Activated T-helper 1 cell treated with anti-CD3 and anti-CD28 coated beads, Interleukin-12 subunit alpha, Interleukin-12 subunit beta, Interleukin-2, Interleukin-4 antibody, amounts not matched to agents 30 ng/mL and 10 ng/mL and 1 ng/mL, durations not matched to agents 14 hours and 24 hours and 36 hours (primary cell): ENCODE results near the gene CHD5. TPM values are rescaled to one million over a fixed set of nuclear protein-coding genes. Genes with fewer than 3 reads are reported as not detected.

ENCODE experiments used
- DNase-seq: peaks from one replicate; pipeline ENCODE4 v3.0.0; 2021; ENCODE audit warnings: low spot score
- H3K27ac Mint-ChIP-seq: one replicate; pipeline ENCODE4 v1.8.0; 2021; ENCODE audit warnings: mild to moderate bottlenecking, mixed read lengths
- H3K27me3 Mint-ChIP-seq: one replicate; pipeline ENCODE4 v1.8.0; 2022; ENCODE audit warnings: mild to moderate bottlenecking, moderate library complexity, mixed read lengths; ENCODE audit not compliant: insufficient read depth
- H3K36me3 Mint-ChIP-seq: one replicate; pipeline ENCODE4 v1.8.0; 2021; ENCODE audit warnings: low read depth, mixed read lengths
- H3K4me1 Mint-ChIP-seq: one replicate; pipeline ENCODE4 v1.8.0; 2021; ENCODE audit warnings: low read depth, mixed read lengths
- H3K4me3 Mint-ChIP-seq: one replicate; pipeline ENCODE4 v1.8.0; 2021; ENCODE audit warnings: mild to moderate bottlenecking, moderate library complexity, mixed read lengths
- H3K9me3 Mint-ChIP-seq: one replicate; pipeline ENCODE4 v1.8.0; 2021; ENCODE audit warnings: mixed read lengths
- intact Hi-C: fragments of 100-400 bp; cut with micrococcal nuclease; formaldehyde crosslinking; loops from one replicate; pipeline ENCODE4 v1.15.1; 2024
- total RNA-seq: library from RNA; stranded (reverse); gene quantifications from 2 replicates; pipeline ENCODE4 v1.2.3, GENCODE V29; 2022

The CHD5 gene
- total RNA-seq, 1 donor from 2014 or later = 0.62 TPM

DNA sequence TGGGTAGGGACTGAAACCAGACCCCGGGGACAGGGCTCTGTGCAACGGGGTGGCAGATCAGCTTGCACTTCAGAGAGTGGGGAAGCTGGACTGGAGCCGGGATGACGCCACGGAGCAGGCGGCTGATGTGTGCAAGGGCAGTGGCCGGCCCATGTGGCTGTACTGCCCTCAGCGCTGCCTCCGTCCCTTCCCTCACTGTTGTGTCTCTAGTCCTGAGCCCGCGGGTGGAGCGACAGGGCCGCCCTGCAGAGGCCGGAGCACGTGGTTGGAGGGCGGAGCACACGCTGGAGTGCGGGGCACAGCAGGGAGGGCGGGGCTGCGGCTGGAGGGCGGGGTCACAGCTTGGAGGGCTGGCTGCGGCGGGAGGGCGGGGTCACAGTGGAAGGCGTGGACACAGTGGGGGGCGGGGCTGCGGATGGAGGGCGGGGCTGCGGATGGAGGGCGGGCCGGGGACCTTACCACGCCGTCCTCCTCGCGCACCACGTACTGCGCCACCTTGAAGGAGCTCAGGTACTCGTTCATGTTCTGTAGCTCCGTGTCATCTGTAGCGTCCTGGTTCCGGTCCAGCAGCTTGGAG is 52.4 kb downstream of the CHD5 start:
- peak; percentile 50 for DNase-seq
- intact Hi-C loops = loop anchor here (1.0 to 2.0 kb wide), 2 partner anchors 21 to 71 kb away; partner anchors contain the start of gene RPL22
- H3K27ac Mint-ChIP-seq = no peak overlapping the region
- H3K4me1 Mint-ChIP-seq = no peaks in the 10 kb centered on the region
- no peaks in the 10 kb centered on the region for H3K36me3 Mint-ChIP-seq
- H3K4me3 Mint-ChIP-seq = no peak overlapping the region
- H3K9me3 Mint-ChIP-seq = peaks cover 5% of the 10 kb centered on the region
- no peaks in the 10 kb centered on the region for H3K27me3 Mint-ChIP-seq

DNA sequence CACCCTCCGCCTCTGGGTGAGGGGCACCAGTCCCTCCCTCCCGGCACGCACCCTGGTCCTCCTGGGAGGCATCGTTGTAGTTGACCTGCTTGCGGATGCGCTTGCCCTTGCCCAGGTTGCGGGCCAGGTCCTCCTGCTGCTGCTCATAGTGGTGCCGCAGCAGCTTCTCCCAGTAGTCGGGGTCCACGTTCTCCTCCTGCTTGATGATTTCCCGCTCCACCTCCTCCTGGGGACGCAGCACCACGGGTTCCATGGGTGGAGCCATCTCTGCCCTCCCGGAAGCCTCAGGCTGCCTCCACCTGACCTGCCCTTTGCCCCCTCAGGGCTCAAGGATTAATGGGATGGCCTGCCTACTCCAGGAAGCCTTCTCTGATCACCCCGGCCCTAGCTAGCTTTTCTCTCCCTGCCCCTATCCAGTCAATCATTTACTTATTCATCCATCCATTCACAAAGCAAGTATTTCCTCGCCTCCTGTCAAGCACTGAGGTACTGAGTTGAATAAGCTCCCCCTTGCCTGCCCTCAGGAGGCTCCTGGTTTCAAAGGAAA is 53.5 kb downstream of the CHD5 start:
- Mint-ChIP-seq H3K4me1 (no peaks in the 10 kb centered on the region), H3K9me3 (no peaks in the 10 kb centered on the region), H3K27me3 (no peaks in the 10 kb centered on the region), H3K4me3 (no peak overlapping the region), H3K27ac (no peak overlapping the region), H3K36me3 (no peaks in the 10 kb centered on the region)
- no peak for DNase-seq
- intact Hi-C loops = loop anchor here (1.0 to 2.0 kb wide), 2 partner anchors 22 to 72 kb away; partner anchors contain the start of gene RPL22

DNA sequence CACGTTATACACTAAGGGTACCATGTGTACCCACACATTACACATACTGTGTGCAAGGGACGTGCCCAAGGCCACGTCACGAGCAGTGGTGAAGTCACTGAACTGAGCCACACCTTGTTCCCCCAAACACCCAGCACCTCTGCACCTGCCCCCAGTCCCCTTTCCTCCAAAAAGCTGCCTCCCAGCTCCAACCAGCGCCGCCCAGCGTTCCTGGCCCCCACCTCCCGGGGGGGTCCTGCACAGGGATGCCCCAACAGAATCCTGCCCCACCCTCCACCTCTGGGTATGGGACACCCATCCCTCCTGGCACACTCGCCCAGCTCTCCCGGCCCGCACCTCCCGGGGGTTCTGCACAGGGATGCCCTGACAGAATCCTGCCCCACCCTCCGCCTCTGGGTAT is 54.1 kb downstream of the CHD5 start:
- intact Hi-C loops = loop anchor here (2.0 kb wide), 1 partner anchor 73 kb away; the partner anchor contains the start of gene RPL22
- no peaks in the 10 kb centered on the region for H3K36me3 Mint-ChIP-seq
- H3K27me3 Mint-ChIP-seq = no peaks in the 10 kb centered on the region
- H3K9me3 Mint-ChIP-seq = no peaks in the 10 kb centered on the region
- no peak for DNase-seq
- H3K27ac Mint-ChIP-seq = no peak overlapping the region
- H3K4me3 Mint-ChIP-seq = no peak overlapping the region
- H3K4me1 Mint-ChIP-seq = no peaks in the 10 kb centered on the region

DNA sequence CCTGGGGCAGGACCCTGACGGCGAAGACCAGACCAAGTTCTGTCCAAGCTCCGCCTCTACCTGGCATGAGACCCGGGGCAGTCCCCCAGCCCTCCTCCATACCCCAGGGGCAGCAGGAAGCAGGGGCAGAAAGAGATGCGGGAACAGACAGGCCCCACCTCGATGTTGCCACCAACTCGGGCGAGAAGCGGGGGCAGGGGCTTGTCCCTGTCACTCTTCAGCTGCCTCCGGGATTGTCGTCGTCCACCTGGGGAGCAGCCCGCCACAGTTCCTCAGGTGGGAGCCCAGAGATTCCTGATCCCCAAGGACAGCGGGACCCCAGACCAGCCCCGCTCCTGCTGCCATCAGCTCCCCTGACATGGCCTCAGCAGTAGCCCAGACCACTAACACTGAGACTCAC is 54.8 kb downstream of the CHD5 start:
- Mint-ChIP-seq H3K27me3 (no peaks in the 10 kb centered on the region), H3K36me3 (no peaks in the 10 kb centered on the region), H3K4me3 (no peak overlapping the region), H3K27ac (no peak overlapping the region), H3K4me1 (no peaks in the 10 kb centered on the region), H3K9me3 (no peaks in the 10 kb centered on the region)
- DNase-seq = no peak
- intact Hi-C loops = no loop called here

DNA sequence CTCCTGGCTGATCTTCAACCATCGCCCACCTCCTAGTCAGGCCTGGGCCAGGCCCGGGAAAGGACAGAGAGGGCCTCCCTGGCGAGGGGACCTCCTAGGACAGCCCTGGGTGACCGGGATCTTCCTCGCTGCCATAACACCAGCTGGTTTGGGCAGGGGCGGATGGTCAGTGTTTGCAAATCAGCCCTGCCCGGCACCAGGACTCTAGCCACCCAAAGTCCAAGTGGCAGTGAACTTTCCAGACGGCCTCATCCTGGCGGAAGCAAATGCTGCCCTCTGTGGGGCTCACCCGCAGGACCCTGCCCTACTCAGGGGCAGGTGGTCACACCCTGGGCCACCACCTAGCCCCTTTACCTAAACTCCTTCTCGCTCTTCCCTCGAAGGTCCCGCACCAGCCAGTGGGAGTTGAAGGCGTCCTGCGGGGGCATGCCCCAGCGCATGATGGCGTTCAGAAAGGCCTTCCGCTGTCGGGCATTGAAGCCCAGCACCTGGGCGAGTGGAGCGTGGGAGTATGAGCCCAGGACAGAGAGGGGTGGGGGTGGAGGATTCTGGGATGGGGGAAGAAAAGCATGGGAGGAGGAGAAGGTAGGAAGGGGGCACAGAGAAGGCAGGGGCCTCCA is 55.3 kb downstream of the CHD5 start:
- Mint-ChIP-seq H3K4me1 (no peaks in the 10 kb centered on the region), H3K36me3 (no peaks in the 10 kb centered on the region), H3K27me3 (no peaks in the 10 kb centered on the region), H3K4me3 (no peak overlapping the region), H3K9me3 (no peaks in the 10 kb centered on the region), H3K27ac (no peak overlapping the region)
- no peak for DNase-seq
- intact Hi-C loops = no loop called here

DNA sequence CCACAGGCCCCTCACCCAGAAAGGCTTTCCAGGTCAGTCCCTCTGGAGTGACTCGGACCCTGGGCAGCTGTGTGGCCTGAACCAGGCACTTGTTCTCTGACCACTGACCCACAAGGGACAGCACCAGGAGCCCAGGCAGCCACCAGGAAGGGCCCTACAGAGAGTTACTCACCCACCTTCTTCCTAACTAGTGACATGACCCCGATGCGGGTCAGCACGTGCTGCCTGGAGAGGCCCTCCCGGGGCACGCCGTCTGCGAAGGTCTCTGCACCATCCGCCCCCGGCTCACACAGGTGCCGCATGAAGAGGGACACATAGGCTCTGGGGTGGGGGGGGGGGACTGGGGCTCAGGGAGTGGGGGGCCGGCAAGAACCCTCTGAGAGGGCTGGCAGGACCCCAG is 55.8 kb downstream of the CHD5 start:
- Mint-ChIP-seq H3K27me3 (no peaks in the 10 kb centered on the region), H3K36me3 (no peaks in the 10 kb centered on the region), H3K4me1 (no peaks in the 10 kb centered on the region), H3K9me3 (no peaks in the 10 kb centered on the region), H3K27ac (no peak overlapping the region), H3K4me3 (no peak overlapping the region)
- no peak for DNase-seq
- intact Hi-C loops = no loop called here

DNA sequence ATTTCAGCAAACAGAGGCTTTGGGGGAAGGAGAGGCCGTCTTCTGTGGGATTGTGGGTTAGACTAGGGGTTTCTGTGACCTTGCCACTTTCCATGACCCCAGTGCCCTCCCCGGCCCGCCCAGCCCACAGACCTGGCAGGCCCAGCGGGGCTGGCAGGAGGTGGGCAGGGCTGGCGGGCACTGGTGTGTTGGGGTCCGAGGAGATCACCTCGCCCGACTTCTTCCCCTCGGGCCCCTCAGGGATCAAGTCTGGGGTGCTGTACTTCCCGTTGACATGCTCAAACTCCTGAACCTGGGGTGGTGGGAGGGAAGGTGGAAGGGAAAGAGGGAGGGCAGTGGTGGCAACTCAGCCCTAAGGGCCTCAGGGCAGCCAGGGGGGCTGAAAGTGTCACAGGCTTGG is 56.3 kb downstream of the CHD5 start:
- Mint-ChIP-seq H3K27me3 (no peaks in the 10 kb centered on the region), H3K4me1 (no peaks in the 10 kb centered on the region), H3K27ac (no peak overlapping the region), H3K9me3 (no peaks in the 10 kb centered on the region), H3K4me3 (no peak overlapping the region), H3K36me3 (no peaks in the 10 kb centered on the region)
- no peak for DNase-seq
- intact Hi-C loops = no loop called here

DNA sequence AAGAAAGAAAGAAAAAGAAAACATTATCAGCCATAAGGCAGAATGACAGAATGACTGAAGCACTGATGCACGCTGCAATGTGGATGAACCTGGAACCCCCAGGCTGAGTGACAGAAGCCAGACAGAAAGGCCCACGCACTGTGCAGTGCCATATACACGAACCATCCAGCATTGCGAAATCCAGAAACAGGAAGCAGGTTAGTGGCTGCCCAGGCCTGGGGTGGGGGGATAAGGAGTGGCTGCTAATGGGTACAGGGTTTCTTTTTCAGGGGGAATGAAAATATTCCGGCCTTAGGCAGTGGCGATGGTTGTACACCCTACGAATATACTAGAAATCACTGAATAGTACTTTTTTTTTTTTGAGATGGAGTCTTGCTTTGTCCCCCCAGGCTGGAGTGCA is 57.0 kb downstream of the CHD5 start:
- Mint-ChIP-seq H3K9me3 (no peaks in the 10 kb centered on the region), H3K27me3 (no peaks in the 10 kb centered on the region), H3K4me1 (no peaks in the 10 kb centered on the region), H3K4me3 (no peak overlapping the region), H3K27ac (no peak overlapping the region), H3K36me3 (no peaks in the 10 kb centered on the region)
- intact Hi-C loops = no loop called here
- DNase-seq = no peak

DNA sequence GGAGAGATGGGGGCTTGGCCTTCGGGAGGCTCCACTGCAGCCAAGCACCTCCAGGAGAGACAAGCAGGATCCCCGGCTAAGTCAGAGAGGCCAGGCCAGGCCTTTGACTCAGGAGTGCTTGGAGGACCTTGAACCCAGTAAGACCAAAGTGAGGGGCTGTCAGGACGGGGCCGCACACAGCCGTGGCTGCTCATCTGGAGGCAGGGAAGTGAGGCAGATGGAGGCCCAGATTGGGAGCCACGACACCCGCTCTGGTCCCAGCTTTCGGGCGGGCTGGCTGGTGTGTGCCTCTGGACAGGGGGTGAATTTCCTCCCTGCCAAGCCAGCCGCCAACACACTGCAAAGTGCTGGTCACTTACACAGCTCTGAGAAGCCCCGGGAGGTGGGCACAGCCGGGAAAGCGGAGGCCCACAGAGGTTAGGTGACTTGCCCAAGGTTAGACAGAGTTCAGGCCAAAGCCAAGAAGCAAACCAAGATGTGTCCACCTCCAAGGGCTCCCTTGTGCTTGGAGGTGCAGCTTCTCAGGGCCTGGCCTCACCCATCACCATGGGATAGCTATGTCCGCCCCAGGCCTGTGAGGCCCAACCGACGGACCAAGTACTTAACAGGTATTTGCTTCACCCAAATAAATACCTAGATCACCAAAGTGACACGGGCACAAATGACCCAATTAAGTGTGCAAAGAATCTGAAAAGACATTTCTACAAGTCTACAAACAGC is 58.3 kb downstream of the CHD5 start:
- intact Hi-C loops = no loop called here
- Mint-ChIP-seq H3K27ac (no peak overlapping the region), H3K4me1 (peaks cover 5% of the 10 kb centered on the region), H3K9me3 (peaks cover 5% of the 10 kb centered on the region), H3K27me3 (peaks cover 5% of the 10 kb centered on the region), H3K36me3 (no peaks in the 10 kb centered on the region), H3K4me3 (no peak overlapping the region)
- no peak for DNase-seq

DNA sequence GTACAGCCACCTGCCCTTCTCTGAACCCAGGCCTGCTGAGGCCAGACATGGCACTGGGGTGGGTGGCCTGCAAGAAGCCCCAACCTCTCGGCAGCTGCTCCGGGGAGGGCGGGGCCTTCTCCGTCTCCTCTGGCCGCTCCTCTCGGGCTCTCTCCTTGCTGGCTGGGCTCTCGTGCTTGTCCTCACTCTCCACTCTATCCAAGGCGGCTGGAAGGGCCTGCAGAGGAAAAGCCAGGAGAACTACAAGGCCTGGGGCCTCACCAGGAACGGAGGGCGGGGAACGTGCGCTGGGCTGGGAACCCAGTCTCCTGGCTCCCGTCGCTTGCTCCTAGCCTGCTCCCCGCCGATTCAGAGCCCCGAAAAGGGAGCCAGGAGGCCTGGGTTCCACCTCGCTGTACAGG is 59.1 kb downstream of the CHD5 start:
- Mint-ChIP-seq H3K36me3 (no peaks in the 10 kb centered on the region), H3K4me1 (peaks cover 11% of the 10 kb centered on the region), H3K4me3 (no peak overlapping the region), H3K27me3 (peaks cover 6% of the 10 kb centered on the region), H3K27ac (no peak overlapping the region), H3K9me3 (peaks cover 7% of the 10 kb centered on the region)
- DNase-seq = no peak
- intact Hi-C loops = no loop called here

DNA sequence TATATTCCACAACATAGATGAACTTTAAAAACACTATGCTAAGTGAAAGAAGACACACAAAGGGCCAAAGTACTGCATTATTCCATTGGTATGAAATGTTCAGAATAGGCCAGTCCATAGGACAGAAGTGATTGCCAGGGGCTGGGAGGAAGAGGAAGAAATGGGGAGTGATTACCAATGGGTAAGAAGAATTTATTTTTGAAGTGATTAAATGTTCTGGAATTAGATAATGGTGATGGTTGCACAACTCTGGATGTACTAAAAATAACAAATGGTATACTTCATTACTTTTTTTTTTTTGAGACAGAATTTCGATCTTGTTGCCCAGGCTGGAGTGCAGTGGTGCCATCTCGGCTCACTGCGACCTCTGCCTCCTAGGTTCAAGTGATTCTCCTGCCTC is 61.7 kb downstream of the CHD5 start:
- no peak overlapping the region for H3K27ac Mint-ChIP-seq
- H3K36me3 Mint-ChIP-seq = no peaks in the 10 kb centered on the region
- peaks cover 7% of the 10 kb centered on the region for H3K9me3 Mint-ChIP-seq
- peaks cover 6% of the 10 kb centered on the region for H3K27me3 Mint-ChIP-seq
- H3K4me1 Mint-ChIP-seq = peaks cover 11% of the 10 kb centered on the region
- DNase-seq = no peak
- intact Hi-C loops = no loop called here
- no peak overlapping the region for H3K4me3 Mint-ChIP-seq

DNA sequence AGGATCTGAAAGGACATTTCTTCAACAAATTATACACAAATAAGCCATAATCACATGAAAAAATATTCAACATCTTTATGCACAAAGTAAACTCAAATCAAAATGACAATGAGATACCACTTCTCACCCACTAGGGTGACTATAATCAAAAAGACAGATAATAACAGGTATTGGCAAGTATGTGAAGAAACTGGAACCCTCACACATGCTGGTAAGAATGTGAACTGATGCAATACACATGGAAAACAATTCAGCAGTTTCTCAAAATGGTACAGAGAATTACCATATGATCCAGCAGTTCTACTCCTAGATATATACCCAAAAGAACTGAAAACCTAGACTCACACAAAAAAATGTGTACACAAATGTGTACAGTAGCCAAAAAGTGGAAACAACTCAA is 62.5 kb downstream of the CHD5 start:
- H3K4me3 Mint-ChIP-seq = no peak overlapping the region
- no peak overlapping the region for H3K27ac Mint-ChIP-seq
- no peaks in the 10 kb centered on the region for H3K36me3 Mint-ChIP-seq
- DNase-seq = no peak
- peaks cover 11% of the 10 kb centered on the region for H3K4me1 Mint-ChIP-seq
- intact Hi-C loops = no loop called here
- H3K9me3 Mint-ChIP-seq = peaks cover 7% of the 10 kb centered on the region
- peaks cover 6% of the 10 kb centered on the region for H3K27me3 Mint-ChIP-seq

DNA sequence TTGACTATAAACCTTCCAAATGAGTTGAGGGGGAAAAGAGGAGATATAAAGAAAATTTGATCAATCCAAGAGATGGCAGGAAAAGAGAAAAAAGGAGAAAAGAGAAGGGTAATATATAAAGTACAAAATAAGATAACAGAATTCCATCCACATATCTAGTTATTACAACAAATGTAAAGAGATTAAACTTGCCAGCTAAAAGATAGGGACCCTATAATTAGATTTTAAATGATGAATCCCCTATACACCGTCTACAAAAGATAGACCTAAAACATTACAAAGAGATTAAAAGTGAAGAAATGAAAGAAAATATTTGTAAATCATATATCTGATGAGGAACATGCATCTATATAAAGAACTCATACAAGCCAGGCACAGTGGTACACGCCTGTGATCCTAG is 63.1 kb downstream of the CHD5 start:
- H3K27ac Mint-ChIP-seq = no peak overlapping the region
- peaks cover 9% of the 10 kb centered on the region for H3K27me3 Mint-ChIP-seq
- peaks cover 11% of the 10 kb centered on the region for H3K4me1 Mint-ChIP-seq
- peaks cover 7% of the 10 kb centered on the region for H3K9me3 Mint-ChIP-seq
- intact Hi-C loops = no loop called here
- DNase-seq = no peak
- H3K36me3 Mint-ChIP-seq = no peaks in the 10 kb centered on the region
- no peak overlapping the region for H3K4me3 Mint-ChIP-seq
